Measurements from ENCODE around the gene LRTM2. TPM values are rescaled to one million over a fixed set of nuclear protein-coding genes. Genes with fewer than 3 reads are reported as not detected.

The LRTM2 gene
- total RNA-seq, 4 donors from 2014 or later: not detected

DNA sequence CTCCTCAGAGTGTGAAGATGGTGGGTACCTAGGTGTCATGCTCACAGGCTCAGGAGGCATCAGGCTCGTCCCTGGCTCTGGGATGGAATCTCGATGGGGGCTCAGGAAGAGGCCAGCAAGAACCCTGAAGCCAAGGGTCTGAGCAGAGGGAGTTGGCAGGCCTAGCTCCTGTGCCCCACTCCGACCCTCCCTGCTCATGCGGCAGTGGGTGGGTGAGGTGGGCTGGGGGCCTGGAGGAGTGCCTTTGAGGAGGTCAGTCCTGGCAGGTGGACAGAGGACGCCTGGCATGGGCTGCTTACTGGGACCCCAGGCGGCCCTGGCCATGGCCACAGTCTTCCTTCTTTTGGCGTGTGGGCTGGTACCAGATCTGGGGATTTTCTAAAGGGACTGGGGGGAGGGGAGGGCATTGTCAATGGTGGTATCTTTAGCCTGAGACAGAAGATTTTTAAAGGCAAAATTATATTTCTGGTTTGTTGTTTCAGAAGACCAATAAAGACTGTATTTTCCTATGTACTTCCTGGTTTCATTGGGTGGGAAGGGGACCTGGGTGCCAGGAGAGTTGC is 16.0 kb downstream of the LRTM2 start:
- Histone ChIP-seq H3K27ac (no peak overlapping the region), H3K36me3 (no peaks in the 10 kb centered on the region), H3K4me1 (peaks cover 0 to 3% (median 0%) of the 10 kb centered on the region in 3 donors), H3K9me3 (no peaks in the 10 kb centered on the region), H3K27me3 (peaks cover 0 to 90% (median 0%) of the 10 kb centered on the region in 4 donors), H3K4me3 (no peak overlapping the region)
- intact Hi-C loops (cut with DNase I): no loop called here
- no peak for DNase-seq
- 40 to 74% methylated on average over 2 to 5 of the region's 7 CpGs for WGBS, 2 donors
- TF ChIP-seq, protein P1, sequence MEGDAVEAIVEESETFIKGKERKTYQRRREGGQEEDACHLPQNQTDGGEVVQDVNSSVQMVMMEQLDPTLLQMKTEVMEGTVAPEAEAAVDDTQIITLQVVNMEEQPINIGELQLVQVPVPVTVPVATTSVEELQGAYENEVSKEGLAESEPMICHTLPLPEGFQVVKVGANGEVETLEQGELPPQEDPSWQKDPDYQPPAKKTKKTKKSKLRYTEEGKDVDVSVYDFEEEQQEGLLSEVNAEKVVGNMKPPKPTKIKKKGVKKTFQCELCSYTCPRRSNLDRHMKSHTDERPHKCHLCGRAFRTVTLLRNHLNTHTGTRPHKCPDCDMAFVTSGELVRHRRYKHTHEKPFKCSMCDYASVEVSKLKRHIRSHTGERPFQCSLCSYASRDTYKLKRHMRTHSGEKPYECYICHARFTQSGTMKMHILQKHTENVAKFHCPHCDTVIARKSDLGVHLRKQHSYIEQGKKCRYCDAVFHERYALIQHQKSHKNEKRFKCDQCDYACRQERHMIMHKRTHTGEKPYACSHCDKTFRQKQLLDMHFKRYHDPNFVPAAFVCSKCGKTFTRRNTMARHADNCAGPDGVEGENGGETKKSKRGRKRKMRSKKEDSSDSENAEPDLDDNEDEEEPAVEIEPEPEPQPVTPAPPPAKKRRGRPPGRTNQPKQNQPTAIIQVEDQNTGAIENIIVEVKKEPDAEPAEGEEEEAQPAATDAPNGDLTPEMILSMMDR (IDR thresholded peaks at IDR 0.05): no peak
- TF ChIP-seq POLR2A (IDR thresholded peaks at IDR 0.05): no peak

DNA sequence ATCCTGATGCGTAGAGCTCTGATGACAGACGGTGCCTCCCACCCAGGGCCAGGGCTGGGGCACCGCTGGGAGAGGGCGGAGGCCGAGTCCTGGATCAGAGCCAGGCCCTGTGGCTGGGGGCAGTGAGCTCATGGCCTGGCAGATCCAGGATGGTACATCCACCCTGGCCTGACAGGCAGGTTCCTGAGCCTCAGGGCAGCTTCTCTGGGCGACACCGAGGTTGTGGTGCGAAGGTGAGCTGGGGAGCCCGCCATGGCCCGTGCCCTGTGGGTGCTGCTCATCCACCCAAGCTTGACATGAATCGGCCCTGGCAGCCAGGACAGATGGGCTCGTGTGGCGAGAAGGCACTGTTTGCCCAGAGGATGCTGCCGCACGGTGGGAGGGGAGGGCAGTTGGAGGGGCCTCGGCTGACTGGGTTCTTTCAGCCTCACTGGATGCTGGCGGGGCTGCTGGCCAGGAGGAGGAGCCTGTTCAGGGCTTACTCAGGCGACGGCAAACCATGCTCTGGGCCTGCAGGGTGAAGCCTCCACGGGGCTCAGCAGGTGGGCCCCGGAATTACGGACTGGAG is 16.6 kb downstream of the LRTM2 start:
- TF ChIP-seq, protein P1 (IDR thresholded peaks at IDR 0.05): no peak
- TF ChIP-seq POLR2A (IDR thresholded peaks at IDR 0.05): no peak
- Histone ChIP-seq H3K27me3 (peaks cover 0 to 87% (median 0%) of the 10 kb centered on the region in 4 donors), H3K36me3 (no peaks in the 10 kb centered on the region), H3K4me1 (no peaks in the 10 kb centered on the region), H3K9me3 (no peaks in the 10 kb centered on the region), H3K4me3 (no peak overlapping the region), H3K27ac (no peak overlapping the region)
- intact Hi-C loops (cut with DNase I): no loop called here
- DNase-seq: no peak
- WGBS, 2 donors: 31 to 79% methylated on average over 7 to 11 of the region's 22 CpGs

DNA sequence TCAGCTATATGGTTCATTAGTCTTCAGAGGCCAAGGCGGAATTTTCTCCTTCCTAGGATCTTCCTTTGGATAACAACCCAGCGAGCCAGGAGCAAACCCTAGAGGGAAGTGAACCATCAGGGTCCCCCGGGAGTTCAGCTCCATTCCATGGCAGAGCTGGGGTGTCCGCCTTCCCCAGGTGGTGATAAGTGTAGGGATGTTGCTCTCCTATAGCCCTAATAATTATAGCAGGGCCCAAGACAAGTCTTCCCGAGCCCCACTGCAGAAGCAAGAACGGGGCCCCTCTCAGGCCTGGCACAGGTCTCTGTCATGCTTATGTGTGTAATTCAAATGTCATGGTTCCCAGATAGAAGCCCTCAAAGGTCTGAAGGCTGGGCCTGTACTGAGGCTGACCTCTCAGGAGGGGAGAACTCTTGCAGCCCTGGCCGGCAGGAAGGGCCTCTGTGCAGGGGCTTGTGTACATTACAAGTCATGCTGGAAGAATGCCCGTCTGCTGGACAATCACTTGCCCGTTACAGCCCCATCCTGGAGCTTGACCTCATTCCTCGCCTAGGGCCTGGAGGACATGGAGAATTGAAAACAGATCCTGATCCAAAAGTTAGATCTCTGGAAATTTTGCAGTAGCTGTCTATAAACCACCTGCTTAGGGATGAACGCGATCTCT is 17.3 kb downstream of the LRTM2 start:
- Histone ChIP-seq H3K9me3 (no peaks in the 10 kb centered on the region), H3K27me3 (peaks cover 0 to 87% (median 0%) of the 10 kb centered on the region in 4 donors), H3K4me1 (no peaks in the 10 kb centered on the region), H3K4me3 (no peak overlapping the region), H3K36me3 (no peaks in the 10 kb centered on the region), H3K27ac (no peak overlapping the region)
- 81 to 90% methylated on average over 8 to 10 of the region's 12 CpGs for WGBS, 2 donors
- intact Hi-C loops (cut with DNase I): no loop called here
- no peak for TF ChIP-seq POLR2A (IDR thresholded peaks at IDR 0.05)
- TF ChIP-seq, protein P1 (IDR thresholded peaks at IDR 0.05): no peak
- no peak for DNase-seq

DNA sequence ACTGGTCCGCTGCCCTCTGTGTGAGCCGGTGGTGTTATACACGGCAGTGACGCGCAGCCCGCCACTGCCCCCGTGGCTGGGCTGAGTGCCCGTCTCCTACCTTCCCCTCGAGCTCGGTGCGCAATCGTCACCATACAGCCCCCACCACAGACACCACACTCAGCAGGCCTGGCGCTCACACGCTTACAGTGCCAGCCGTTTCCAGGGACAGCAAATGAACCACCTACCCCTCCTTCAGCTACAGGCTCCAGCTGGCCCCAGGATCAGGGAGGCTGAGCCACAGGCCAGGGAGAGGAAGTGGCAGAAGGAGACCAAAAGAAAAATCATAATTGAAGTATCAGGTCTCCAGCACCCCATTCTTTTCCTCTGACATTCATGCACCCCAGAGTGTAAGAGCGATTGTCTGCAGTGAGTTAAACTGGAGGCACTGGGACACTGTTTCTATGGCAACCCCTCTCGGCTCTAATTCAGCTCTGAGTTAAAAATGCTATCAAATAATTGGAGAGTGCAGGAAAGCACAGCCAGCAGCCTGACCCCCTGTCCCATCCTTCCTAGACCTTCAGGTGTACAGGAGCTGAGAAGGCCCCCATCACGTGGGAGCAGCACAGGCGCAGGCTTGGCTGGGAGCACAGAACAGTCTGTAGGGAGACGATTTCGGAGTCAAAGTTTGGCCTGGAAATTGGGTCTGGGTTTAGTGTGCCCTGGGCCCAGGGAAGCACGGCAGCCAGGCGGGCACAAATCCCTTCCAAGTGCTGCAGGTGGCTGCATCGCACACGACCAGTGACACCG is 18.0 kb downstream of the LRTM2 start:
- Histone ChIP-seq H3K9me3 (no peaks in the 10 kb centered on the region), H3K4me3 (no peak overlapping the region), H3K27me3 (peaks cover 0 to 87% (median 0%) of the 10 kb centered on the region in 4 donors), H3K27ac (no peak overlapping the region), H3K36me3 (no peaks in the 10 kb centered on the region), H3K4me1 (no peaks in the 10 kb centered on the region)
- intact Hi-C loops (cut with DNase I): no loop called here
- no peak for DNase-seq
- TF ChIP-seq, protein P1 (IDR thresholded peaks at IDR 0.05): no peak
- TF ChIP-seq POLR2A (IDR thresholded peaks at IDR 0.05): no peak
- 76 to 88% methylated on average over 15 to 18 of the region's 26 CpGs for WGBS, 2 donors

DNA sequence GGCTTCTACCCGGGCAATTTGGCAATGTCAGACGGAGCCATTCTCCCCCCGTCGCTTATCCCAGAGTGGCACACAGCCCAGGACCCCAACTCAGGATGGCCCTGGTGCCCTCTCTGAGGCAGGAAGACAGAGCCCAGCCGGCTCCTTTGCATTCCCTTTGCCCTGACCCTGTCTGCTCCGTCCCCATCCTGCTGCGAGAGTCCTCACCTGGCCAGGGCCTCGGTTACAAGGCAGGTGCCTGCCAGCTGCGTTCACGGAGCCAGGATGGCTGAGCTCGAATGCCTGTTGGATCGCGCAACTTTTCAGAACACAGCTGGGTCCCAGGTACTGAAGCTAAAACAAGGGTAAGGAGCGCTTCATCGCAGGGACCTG is 18.6 kb downstream of the LRTM2 start:
- DNase-seq: no peak
- H3K36me3 ChIP-seq: no peaks in the 10 kb centered on the region
- no peak for TF ChIP-seq POLR2A (IDR thresholded peaks at IDR 0.05)
- TF ChIP-seq, protein P1 (IDR thresholded peaks at IDR 0.05): no peak
- intact Hi-C loops (cut with DNase I): no loop called here
- H3K27ac ChIP-seq: no peak overlapping the region
- peaks cover 0 to 87% (median 0%) of the 10 kb centered on the region in 4 donors for H3K27me3 ChIP-seq
- no peaks in the 10 kb centered on the region for H3K9me3 ChIP-seq
- no CpG with 5 or more reads among the region's 15 CpGs for WGBS, 2 donors
- H3K4me3 ChIP-seq: no peak overlapping the region
- H3K4me1 ChIP-seq: no peaks in the 10 kb centered on the region
